ENCODE results near the gene GABRA5.
A peak's percentile ranks its signal among the peaks of the same experiment; 100 is the strongest.
"Not testable (repeated sequence)": the region's sequence is repeated elsewhere in the genome, so short reads cannot be mapped to it uniquely, and the experiment has no call there.

The GABRA5 gene

DNA sequence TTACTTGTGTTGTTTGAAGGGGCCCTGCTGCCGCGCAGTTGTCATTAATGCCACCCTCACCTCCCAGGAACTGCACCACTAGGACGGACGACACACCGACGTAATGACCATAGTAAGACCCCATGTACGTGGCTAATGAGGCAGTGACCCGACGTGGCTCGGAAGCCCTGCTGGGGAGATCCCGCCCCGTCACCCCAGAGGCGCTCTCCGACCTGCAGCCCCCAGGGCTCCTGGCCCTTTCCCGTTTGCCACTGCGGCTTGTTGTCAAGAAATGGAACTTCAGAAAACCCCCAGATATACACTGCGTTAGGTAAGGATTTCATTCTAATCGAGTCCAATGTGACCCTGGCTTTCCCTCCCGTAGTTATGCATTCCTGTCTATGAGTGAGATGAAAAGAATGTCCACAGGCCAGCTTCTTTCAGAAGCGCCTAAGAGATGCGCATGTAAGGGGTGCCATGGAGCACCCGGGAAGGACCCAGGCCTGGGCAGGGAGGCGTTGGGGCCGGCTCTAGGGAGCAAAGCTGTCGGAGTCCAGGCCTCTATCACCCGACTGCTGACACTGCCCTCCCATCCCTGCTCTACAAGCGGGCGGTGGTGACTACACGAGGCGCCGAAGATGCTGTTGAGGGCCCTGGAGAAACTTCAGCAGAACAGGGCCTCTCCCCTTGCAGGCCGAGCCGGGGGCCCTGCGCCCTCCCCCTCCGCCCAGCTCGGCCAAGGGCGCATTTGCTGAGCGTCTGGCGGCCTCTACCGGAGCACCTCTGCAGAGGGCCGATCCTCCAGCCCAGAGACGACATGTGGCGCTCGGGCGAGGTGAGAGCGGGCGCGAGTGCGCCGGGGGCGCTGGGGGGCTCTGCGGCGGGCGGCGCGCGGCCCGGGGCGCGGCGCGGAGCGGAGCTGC is at the start of gene GABRA5:
Gene GABRA5 (plus strand): TSS at position 765 of the 902 bp plus-strand sequence. CDS start 2,187 bp downstream, outside the sequence.
- peak; percentile 65 for DNase-seq

GRCh38 chr15:26831191-26831590 is 35.7 kb upstream of the GABRA5 start:
- DNase-seq, result not testable (repeated sequence)

- DNase-seq, result no peak
These were observed 34.9 kb upstream of the GABRA5 start for GRCh38 chr15:26831951-26832350.

GRCh38 chr15:26838742-26839460 is 28.0 kb upstream of the GABRA5 start:
- no peak for DNase-seq

GRCh38 chr15:26841514-26841913 is 25.3 kb upstream of the GABRA5 start:
- no peak for DNase-seq

- DNase-seq, result no peak
These were observed 24.9 kb upstream of the GABRA5 start for GRCh38 chr15:26841941-26842340.

GRCh38 chr15:26842391-26842790 is 24.5 kb upstream of the GABRA5 start:
- no peak for DNase-seq

DNA sequence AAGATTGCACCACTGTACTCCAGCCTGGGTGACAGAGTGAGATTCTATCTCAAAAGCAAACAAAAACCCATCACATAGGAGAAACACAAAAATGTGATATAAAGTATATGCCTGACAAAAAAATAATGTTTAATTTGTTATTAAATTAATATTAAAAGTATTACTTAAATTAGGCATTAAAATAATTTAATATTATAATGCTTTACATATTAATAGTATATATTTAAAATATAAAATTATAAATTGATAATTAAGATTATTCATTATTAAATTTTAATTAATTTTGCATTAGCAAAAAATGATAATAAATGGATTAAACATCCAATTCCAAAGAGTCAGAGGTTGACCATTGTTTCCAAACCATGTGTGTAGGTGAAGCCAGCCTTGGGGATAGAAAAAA is 22.0 kb upstream of the GABRA5 start:
- DNase-seq, result no peak

DNA sequence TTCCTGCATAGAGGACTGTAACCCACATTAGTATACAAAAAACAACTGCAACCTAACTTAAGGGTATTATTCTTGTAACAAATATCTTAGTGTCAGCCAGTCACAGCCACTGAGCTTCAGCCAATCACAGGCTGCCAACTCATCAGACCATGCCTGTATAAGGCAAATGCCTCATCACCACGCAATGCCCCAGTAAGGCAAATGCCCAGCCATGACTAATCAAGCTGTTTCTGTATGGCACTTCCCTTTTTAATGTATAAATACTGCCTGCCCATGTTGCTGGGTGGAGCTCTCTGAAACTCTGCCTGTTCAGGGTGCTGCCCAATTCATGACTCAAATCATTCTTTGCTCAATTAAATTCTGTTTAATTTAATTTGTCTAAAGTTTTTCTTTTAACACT is 18.4 kb upstream of the GABRA5 start:
- DNase-seq, result no peak

DNA sequence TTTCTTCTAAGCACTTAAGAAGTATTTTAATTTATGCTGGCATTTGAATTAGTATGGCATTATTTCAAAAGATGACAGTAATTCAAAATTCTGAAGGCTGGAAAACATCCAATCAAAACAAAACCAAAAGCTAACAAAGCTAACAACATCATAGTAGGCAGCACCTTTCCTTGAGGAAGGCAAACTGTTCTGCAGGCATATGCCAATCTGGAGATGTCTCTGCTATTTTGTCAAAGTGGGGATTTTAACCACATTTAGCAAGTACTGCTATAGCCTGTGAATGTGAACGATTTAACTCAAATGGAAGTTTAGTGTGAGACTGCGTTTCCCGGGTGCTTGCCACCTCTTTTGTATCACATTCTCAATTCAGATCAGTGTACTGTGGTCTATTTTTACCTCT is 16.7 kb upstream of the GABRA5 start:
- no peak for DNase-seq

DNA sequence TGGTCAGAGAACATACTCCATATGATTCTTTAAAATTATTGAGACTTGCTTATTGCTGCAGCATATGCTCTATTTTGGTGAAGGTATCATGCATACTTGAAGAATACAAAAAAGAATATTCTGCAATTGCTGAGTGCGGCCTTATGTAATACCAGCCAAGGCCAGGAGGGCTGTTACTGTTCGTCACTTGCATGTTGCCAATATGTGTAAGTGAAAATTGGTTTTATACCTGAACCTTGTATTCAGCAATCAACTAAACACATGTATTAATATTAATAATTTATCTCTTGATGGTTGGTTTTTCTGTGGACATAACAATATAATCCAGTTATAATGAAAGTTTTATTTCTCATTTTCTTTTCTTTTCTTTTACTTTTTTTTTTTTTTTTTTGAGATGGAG is 13.9 kb upstream of the GABRA5 start:
- DNase-seq, result no peak

DNA sequence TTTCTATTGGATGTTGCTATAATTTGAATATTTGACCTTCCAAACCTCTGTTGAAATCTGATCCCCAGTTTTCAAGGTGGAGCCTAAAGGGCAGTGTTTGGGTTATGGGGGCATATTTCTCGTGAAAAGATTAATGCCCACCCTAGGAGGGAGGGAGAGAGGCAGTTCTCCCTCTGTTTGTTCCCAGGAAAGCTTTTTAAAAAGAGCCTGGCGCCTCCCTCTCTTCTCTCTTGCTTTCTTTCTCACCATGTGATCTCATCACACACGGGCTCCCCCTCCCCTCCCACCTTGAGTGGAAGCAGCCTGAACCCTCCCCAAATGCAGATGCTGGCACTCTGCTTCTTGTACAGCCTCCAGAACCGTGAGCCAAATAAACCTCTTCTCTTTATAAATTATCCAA is 12.4 kb upstream of the GABRA5 start:
- DNase-seq, result no peak

DNA sequence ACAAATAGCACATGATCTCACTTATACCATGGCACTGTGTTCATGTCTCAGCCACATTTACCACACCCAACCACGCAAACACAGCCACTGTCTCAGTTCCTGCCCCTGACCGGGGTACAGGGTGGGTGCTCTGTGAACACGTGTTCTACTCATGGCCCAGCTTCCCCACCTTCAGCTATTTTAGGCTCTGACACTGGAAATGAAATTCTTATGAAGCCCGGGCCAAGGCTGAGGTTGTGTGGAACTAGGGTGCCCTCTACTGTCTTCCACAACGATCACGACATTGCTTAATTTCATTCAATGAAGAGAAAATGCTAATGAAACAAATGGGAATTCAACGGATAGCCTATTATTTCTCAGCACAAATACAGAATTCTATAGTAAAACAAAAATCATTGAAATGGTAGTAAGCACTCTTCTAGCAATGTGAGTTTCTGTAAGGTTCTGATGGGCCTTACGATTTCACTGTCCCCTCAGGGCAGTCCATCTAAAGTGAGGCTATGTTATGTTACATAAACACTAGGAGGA is 2.1 kb upstream of the GABRA5 start:
- peak; percentile 54 for DNase-seq

DNA sequence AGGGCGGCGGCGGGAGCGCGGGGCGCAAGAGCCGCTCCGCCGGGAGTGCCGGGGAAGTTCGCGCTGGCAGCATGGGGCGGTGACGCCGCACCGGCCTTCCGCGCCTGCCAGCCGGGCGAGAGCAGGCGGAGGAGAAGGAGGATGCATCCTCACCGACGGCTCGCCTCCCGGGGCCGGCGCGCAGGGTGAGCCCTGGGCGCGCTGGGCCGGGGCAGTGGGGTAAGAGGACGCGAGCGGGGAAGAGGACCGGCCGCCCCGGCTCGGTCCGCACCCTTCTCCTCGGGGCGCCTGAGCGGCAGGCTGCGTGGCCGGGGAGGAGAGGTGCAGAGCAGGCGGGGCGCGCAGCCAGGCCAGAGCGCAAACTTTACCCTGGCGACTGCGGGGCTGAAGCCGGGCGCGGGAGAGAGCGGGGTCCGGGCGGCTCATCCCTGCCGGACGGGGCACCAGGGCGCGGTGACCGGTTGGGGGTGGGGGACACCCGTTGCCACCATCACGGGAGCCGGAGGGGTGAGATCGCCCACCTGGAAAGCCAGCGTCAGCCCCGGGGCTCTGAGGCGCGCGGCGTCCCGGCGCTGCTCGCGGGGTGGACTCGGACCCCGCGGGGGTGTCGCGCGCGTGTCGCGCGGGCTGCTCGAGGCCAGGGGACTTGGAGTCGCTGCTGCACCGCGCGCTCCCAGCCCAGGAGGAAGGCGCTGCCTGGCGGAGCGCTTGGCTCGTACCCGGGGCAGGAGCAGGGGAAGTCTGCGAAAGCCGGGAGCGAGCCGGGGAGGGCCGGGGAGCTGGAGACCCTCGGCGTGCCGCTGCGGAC is 542 bp downstream of the GABRA5 start:
- peak; percentile 36 for DNase-seq

- no peak for DNase-seq
These were observed 1.3 kb downstream of the GABRA5 start for GRCh38 chr15:26868029-26868685.

DNA sequence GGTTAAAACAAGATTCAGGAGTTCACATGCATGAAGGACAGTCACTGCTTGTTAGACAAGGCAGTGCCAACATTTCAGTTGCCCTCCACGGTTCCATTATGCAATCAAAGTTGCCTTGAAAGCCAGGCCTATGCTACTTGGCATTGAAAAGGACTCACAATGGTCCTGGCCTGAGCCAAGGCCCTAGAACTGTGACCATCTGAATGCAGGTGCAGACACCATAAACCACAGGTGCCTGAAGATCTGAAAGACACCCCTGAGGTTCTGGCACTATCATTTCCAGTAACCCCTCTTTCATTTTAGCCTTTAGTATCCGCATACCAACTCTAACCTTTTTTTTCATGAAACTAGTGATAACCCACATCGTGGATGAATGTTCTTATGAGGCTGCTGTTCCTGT is 2.8 kb downstream of the GABRA5 start:
- DNase-seq, result no peak

- DNase-seq, result no peak
These were observed 3.5 kb downstream of the GABRA5 start for GRCh38 chr15:26870346-26870745.

DNA sequence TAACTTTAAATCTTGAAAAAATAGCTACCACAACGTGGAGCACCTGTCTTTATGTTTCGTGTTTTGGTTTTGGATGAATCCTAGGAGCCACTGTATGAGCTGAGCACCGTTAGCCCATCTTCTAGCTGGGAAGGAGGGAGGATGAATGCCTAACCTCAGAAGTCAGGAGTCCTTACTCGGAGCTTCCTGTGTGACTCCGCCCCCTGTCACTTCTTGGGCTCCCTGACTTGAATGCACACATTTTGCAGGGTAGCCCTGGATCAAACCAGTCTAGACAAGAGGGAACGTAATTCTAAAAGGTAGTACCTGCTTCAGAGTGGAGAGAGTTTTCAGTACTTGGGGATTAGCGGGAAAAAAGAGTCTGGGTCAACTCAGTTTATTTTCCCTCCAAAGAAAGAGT is 5.3 kb downstream of the GABRA5 start:
- no peak for DNase-seq

- peak; percentile 41 for DNase-seq
These were observed 7.0 kb downstream of the GABRA5 start for GRCh38 chr15:26873846-26874245.

GRCh38 chr15:26874774-26875475 is 8.1 kb downstream of the GABRA5 start:
- no peak for DNase-seq

DNA sequence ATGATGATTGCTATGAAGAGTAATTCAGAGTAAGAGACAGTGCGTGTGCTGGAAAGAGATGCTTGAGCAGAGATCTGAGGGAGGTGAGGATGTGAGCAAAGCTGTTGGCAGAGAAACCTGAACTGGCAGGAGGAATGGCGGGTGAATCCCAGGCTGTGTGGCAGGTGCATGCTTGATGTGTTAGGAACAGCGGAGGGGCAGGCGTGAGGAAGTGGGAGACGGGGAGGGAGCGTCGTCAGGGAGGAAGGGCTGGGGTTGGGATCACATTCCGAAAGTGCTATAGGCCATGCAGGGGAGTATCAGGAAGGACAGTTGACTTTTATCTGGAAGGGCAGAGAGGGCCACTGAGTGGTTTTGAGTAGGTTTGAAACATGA is 8.6 kb downstream of the GABRA5 start:
- no peak for DNase-seq

GRCh38 chr15:26877831-26878230 is 11.0 kb downstream of the GABRA5 start:
- DNase-seq, result no peak
